Measurements from ENCODE around the gene CHRDL2.

GRCh38 chr11:74707182-74707581 is 24.0 kb downstream of the CHRDL2 start:
- TF ChIP-seq, protein P1, sequence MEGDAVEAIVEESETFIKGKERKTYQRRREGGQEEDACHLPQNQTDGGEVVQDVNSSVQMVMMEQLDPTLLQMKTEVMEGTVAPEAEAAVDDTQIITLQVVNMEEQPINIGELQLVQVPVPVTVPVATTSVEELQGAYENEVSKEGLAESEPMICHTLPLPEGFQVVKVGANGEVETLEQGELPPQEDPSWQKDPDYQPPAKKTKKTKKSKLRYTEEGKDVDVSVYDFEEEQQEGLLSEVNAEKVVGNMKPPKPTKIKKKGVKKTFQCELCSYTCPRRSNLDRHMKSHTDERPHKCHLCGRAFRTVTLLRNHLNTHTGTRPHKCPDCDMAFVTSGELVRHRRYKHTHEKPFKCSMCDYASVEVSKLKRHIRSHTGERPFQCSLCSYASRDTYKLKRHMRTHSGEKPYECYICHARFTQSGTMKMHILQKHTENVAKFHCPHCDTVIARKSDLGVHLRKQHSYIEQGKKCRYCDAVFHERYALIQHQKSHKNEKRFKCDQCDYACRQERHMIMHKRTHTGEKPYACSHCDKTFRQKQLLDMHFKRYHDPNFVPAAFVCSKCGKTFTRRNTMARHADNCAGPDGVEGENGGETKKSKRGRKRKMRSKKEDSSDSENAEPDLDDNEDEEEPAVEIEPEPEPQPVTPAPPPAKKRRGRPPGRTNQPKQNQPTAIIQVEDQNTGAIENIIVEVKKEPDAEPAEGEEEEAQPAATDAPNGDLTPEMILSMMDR (conservative IDR thresholded peaks at IDR 0.05; ENCODE audit: low read depth, low read length), result no peak
- TF ChIP-seq SMC3 (IDR thresholded peaks at IDR 0.05; ENCODE audit: low read depth, low read length) (no peak), MXI1 (IDR thresholded peaks at IDR 0.05; ENCODE audit: borderline replicate concordance, low read depth, low read length) (no peak), POLR2A (IDR thresholded peaks at IDR 0.05; ENCODE audit: low read depth, low read length) (no peak), MAFK (IDR thresholded peaks at IDR 0.05; ENCODE audit: low read depth, low read length) (no peak)
